Vagina (tissue), 2 donors: Measurements from ENCODE around the gene HECTD4. TPM values are rescaled to one million over a fixed set of nuclear protein-coding genes. Genes with fewer than 3 reads are reported as not detected.
"Not testable (repeated sequence)": the region's sequence is repeated elsewhere in the genome, so short reads cannot be mapped to it uniquely, and the experiment has no call there.

ENCODE experiments used
- DNase-seq, 2 donors: peaks; one replicate each; pipeline ENCODE4 v3.0.0-alpha.2; 2017; ENCODE audit errors: extremely low spot score in 2 of 2
- H3K27ac ChIP-seq: fragments of 200-600 bp; sonication (generic); one replicate; pipeline ENCODE4 v1.5.1; 2019
- H3K27me3 ChIP-seq: fragments of 200-600 bp; sonication (generic); one replicate; pipeline ENCODE4 v1.5.1; 2019
- H3K36me3 ChIP-seq, 2 donors: fragments of 200-600 bp; sonication (generic); one replicate each; pipeline ENCODE4 v1.5.1; 2017 to 2019
- H3K4me1 ChIP-seq: fragments of 200-600 bp; sonication (generic); one replicate; pipeline ENCODE4 v1.5.1; 2019
- H3K4me3 ChIP-seq, 2 donors: fragments of 200-600 bp; sonication (generic); 1 replicate in 1 of 2; 2 replicates in 1 of 2; pipeline ENCODE4 v1.5.1; 2016 to 2019
- H3K9me3 ChIP-seq: fragments of 200-600 bp; sonication (generic); one replicate; pipeline ENCODE4 v1.5.1; 2019
- CTCF ChIP-seq, 3 experiments: fragments of 450-650 bp in 2 of 3; fragments of 200-600 bp in 1 of 3; sonication (generic) in 1 of 3; IDR thresholded peaks; one replicate each; pipeline ENCODE4 v1.5.1; 2017 to 2019; ENCODE audit warnings: antibody characterized with exemption in 3 of 3, mild to moderate bottlenecking in 2 of 3, moderate library complexity in 2 of 3
- POLR2A ChIP-seq, 2 donors: fragments of 450-650 bp; IDR thresholded peaks; one replicate each; pipeline ENCODE4 v1.6.1; 2017; ENCODE audit warnings: antibody characterized with exemption in 2 of 2, mild to moderate bottlenecking in 2 of 2, moderate library complexity in 2 of 2
- POLR2AphosphoS5 ChIP-seq, 2 donors: sonication (generic); formaldehyde crosslinking; IDR thresholded peaks; one replicate each; pipeline ENCODE4 v1.9.0; 2017; ENCODE audit warnings: antibody characterized with exemption in 2 of 2, mild to moderate bottlenecking in 2 of 2, low read depth in 1 of 2; ENCODE audit not compliant: insufficient read depth in 1 of 2
- intact Hi-C: fragments of 100-400 bp; cut with DNase I; formaldehyde crosslinking; loops from one replicate; pipeline ENCODE4 v1.15.1; 2023
- total RNA-seq: library from RNA; depleted of rRNA; stranded (reverse); fragments of >200 nt; gene quantifications from one replicate; pipeline ENCODE4 v1.2.3, GENCODE V29; 2016

Gene HECTD4
- total RNA-seq, 1 donor from 2014 or later, result 79.6 TPM

DNA sequence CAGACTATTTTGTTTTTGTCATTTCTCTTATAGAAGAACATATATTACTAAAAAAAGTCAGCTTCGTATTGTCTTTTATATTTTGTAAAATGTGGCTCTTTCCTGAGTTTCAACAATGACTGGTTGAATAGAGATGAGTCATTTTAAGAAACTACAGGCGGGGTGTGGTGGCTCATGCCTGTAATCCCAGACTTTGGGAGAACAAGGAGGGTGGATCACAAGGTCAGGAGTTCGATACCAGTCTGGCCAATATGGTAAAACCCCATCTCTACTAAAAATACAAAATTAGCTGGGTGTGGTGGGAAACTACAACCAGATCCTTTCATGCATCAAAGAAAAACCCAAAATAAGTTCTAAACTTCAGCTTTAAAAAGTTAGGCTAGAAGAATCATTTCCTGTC lies 28.8 kb downstream of the HECTD4 start:
- Histone ChIP-seq H3K4me1 (peaks cover 44% of the 10 kb centered on the region), H3K4me3 (no peak overlapping the region), H3K27me3 (no peaks in the 10 kb centered on the region), H3K9me3 (no peaks in the 10 kb centered on the region), H3K27ac (no peak overlapping the region), H3K36me3 (no peaks in the 10 kb centered on the region)
- no peak for DNase-seq
- intact Hi-C loops, result no loop called here
- TF ChIP-seq CTCF (IDR thresholded peaks at IDR 0.05), result no peak
- no peak for TF ChIP-seq POLR2A (IDR thresholded peaks at IDR 0.05)
- TF ChIP-seq POLR2AphosphoS5 (IDR thresholded peaks at IDR 0.05; ENCODE audit: insufficient read depth in 1 of 2, low read depth in 1 of 2), result no peak

GRCh38 chr12:112352921-112353320 lies 29.3 kb downstream of the HECTD4 start:
- no peak overlapping the region for H3K4me3 ChIP-seq
- H3K9me3 ChIP-seq, result no peaks in the 10 kb centered on the region
- H3K36me3 ChIP-seq, result no peaks in the 10 kb centered on the region
- H3K27me3 ChIP-seq, result no peaks in the 10 kb centered on the region
- H3K27ac ChIP-seq, result no peak overlapping the region
- DNase-seq, result no peak
- intact Hi-C loops, result no loop called here
- no peak for TF ChIP-seq POLR2A (IDR thresholded peaks at IDR 0.05)
- peaks cover 44% of the 10 kb centered on the region for H3K4me1 ChIP-seq

DNA sequence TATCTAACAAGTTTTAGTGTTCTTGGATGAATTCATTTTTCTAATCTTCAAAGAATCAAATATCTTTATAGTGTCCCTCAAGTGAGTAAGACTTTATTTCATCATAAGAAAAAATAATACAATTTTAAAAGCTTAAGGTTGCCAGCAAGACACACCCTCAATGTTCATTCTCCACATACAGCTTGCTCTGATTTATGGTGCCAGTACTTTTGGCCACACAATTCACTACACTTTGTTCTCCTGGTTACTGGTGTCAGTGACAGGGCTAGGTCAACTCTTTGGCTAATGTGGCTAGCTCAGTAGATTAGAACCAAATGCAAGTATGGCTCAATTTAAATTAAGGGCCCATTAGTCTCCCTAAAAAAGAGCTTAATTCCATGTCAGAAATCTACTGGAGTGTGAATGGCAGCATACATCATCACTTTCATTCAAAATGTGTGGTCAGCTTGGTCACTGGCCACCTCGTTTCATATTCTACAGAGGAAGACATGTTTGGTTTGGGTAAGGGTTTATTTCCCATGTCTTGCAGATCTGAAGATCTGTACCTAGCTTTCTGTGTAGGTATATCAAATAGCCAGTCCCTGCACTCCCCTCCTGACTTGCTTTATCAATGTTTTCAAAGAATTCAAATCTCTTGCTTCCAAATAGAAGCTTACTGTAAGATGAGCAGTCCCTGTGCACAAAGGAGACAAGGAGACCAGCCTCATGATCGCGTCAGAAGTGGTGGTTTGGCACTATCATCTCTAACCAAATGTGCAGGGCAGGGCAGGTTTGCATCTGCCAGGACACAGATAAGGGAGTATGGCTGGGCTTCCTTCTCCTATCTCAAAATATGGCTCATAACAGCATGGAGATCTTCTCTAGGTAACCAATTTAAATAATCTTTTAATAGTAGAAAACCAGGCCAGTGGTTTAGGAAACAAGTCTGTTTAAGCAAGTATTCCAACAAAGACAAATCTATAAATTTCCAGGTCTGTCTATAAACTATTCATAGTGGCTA lies 31.3 kb downstream of the HECTD4 start:
- intact Hi-C loops, result no loop called here
- TF ChIP-seq POLR2A (IDR thresholded peaks at IDR 0.05) (no peak), CTCF (IDR thresholded peaks at IDR 0.05) (no peak), POLR2AphosphoS5 (IDR thresholded peaks at IDR 0.05; ENCODE audit: insufficient read depth in 1 of 2, low read depth in 1 of 2) (peak in 1 of 2 donors; percentile 39)
- DNase-seq, result no peak
- Histone ChIP-seq H3K36me3 (no peaks in the 10 kb centered on the region), H3K9me3 (no peaks in the 10 kb centered on the region), H3K27ac (no peak overlapping the region), H3K27me3 (no peaks in the 10 kb centered on the region), H3K4me1 (peaks cover 44% of the 10 kb centered on the region), H3K4me3 (no peak overlapping the region)

DNA sequence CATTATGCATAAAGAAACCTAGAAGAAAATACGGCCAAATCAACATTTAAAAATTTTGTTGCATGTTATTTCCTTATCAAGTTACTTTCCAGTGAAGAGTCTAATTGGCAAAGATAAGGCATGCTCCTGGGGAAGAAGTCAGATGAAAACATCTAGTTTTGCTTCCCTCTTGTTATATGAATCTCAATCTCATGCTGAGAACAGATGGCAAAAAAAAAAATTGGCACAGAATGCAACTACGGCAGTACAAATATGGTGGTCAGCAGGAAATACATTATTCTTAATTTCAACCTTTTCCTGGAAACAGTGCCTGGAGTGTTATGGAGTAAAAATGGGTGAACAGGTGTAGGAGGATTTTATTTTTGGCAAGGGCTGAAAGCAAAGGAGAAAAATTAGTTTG lies 32.8 kb downstream of the HECTD4 start:
- intact Hi-C loops, result no loop called here
- Histone ChIP-seq H3K4me3 (no peak overlapping the region), H3K27me3 (no peaks in the 10 kb centered on the region), H3K4me1 (peaks cover 44% of the 10 kb centered on the region), H3K27ac (no peak overlapping the region), H3K9me3 (no peaks in the 10 kb centered on the region), H3K36me3 (no peaks in the 10 kb centered on the region)
- TF ChIP-seq POLR2AphosphoS5 (IDR thresholded peaks at IDR 0.05; ENCODE audit: insufficient read depth in 1 of 2, low read depth in 1 of 2) (no peak), POLR2A (IDR thresholded peaks at IDR 0.05) (no peak), CTCF (IDR thresholded peaks at IDR 0.05) (no peak)
- no peak for DNase-seq

- H3K27me3 ChIP-seq, H3K4me3 ChIP-seq, H3K27ac ChIP-seq, H3K9me3 ChIP-seq, H3K36me3 ChIP-seq, intact Hi-C loops, DNase-seq: not testable (repeated sequence)
- H3K4me1 ChIP-seq, result peaks cover 43% of the 10 kb centered on the region
These were observed 33.3 kb downstream of the HECTD4 start for GRCh38 chr12:112348926-112349325.

- no peak for DNase-seq
- Histone ChIP-seq H3K9me3 (no peaks in the 10 kb centered on the region), H3K27ac (no peak overlapping the region), H3K27me3 (no peaks in the 10 kb centered on the region), H3K4me1 (peaks cover 33% of the 10 kb centered on the region), H3K4me3 (no peak overlapping the region), H3K36me3 (no peaks in the 10 kb centered on the region)
- TF ChIP-seq POLR2A (IDR thresholded peaks at IDR 0.05) (no peak), POLR2AphosphoS5 (IDR thresholded peaks at IDR 0.05; ENCODE audit: insufficient read depth in 1 of 2, low read depth in 1 of 2) (no peak), CTCF (IDR thresholded peaks at IDR 0.05) (no peak)
- intact Hi-C loops, result no loop called here
These were observed 34.6 kb downstream of the HECTD4 start for GRCh38 chr12:112347581-112347982.
